Liver (tissue), 3 donors: ENCODE results near the gene ATF7IP.

Source experiments
- ATF3 ChIP-seq: IDR thresholded peaks from 2 replicates; pipeline ENCODE4 v1.6.1; 2016; ENCODE audit warnings: antibody characterized with exemption
- CTCF ChIP-seq: fragments of 150-350 bp; IDR thresholded peaks from 2 replicates; pipeline ENCODE4 v1.5.1; 2017; ENCODE audit warnings: improper control_type of control experiment, low read depth, low read length; ENCODE audit not compliant: missing input control
- donor health status: healthy.
- donor health status: healthy.

GRCh38 chr12:14537088-14537487 is 171.6 kb downstream of the ATF7IP start:
- no peak for TF ChIP-seq CTCF
- no peak for TF ChIP-seq ATF3
